LNCAP (cell line): ENCODE measurements around the gene LSP1.

Experiments used
- TF ChIP-seq, protein P1 (sequence below): fragments of 450-650 bp; IDR thresholded peaks from 2 replicates; pipeline ENCODE4 v1.5.1; 2017; ENCODE audit warnings: mild to moderate bottlenecking

Gene LSP1

DNA sequence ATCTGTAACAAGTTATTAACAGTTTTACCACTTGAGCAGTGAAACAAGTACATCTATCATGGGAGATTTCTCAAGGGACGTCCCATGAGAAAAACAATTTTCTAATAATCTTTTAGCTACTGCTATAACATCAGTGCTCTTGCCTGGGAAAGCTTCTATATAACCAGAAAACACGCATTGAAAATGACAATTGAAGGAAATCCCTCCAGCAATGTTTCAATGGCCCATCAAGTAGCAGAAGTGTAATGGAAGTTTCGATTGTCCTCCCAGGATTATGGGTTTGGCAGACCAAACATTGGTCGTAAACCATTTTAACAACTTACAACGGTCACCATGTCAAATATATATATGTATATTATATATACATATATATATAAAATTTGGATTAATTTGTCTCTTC is 46.8 kb downstream of the LSP1 start:
- TF ChIP-seq, protein P1, sequence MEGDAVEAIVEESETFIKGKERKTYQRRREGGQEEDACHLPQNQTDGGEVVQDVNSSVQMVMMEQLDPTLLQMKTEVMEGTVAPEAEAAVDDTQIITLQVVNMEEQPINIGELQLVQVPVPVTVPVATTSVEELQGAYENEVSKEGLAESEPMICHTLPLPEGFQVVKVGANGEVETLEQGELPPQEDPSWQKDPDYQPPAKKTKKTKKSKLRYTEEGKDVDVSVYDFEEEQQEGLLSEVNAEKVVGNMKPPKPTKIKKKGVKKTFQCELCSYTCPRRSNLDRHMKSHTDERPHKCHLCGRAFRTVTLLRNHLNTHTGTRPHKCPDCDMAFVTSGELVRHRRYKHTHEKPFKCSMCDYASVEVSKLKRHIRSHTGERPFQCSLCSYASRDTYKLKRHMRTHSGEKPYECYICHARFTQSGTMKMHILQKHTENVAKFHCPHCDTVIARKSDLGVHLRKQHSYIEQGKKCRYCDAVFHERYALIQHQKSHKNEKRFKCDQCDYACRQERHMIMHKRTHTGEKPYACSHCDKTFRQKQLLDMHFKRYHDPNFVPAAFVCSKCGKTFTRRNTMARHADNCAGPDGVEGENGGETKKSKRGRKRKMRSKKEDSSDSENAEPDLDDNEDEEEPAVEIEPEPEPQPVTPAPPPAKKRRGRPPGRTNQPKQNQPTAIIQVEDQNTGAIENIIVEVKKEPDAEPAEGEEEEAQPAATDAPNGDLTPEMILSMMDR, result no peak

DNA sequence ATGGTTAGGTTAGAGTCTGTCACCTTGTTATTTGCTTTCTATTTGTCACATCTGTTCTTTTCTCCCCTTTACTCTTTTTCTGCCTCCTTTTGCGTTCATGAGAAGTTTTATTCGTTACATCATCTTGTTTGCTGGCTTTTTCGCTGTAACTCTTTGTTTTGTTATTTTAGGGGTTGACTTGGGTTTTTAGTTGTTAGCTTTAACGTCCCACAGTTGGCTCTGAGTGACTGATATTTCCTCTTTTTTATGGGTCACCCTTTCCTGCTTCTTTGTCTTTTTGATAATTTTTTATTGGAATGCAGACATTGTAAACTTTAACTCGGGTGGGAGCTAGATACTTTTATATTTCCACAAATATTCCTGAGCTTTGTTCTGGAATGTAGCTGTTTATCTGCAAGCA is 53.3 kb downstream of the LSP1 start:
- TF ChIP-seq, protein P1, result no peak

DNA sequence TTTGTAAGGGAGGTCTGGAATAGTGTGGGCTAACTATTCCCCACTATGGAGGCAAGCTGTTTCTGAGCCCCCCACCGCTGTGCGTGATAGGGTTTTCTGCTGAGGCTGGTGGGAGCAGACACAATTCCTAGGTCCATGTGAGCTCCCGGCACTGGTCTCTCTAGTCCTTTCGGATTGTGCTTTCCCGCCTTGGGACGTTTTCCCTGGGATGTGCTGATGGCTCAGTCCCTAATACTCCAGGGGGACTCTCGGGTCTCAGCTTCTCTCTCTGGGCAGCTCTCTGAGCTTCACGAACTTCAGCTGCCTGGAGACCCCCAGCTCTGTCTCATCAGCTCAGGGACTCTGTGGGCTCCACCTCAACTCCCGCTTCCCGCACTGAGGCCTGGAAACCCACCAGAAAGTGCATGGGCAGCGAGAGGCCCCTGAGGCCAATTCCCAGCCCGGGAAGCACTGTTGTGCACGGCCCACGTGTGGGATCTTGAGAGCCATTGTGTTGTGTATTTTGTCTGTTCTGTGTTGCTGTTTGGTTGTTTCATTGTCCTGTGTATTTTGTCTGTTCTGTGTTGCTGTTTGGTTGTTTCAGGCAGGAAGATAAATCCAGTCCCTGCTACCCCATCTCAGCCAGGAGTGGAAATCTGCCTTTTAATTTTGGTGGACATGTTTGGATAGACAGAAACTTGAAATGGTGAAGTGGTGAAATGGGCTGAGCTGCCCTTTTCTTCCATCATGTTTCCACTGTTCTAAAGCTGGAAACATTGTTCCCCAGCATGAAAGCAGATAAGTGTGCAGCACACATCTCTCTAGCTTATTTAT is 53.9 kb downstream of the LSP1 start:
- TF ChIP-seq, protein P1, result no peak

DNA sequence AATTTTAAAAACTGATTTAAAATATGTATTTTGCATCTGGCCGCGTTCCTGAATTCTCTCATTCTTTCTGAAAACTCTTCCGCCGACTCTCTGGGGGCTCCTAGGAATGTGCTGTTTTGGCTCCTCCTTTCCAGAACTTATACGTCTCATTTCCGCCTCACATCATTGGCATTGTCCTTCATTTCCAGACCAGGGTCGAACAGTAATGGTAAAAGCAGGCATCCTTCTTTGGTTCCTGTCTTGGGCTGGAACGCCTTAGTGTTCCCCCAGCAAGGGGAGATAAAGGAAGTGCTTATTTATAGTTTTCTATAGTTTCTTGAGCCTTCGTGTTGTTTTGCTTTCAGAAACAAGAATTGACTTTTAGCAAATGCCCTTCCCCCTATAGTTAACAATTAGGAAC is 55.7 kb downstream of the LSP1 start:
- TF ChIP-seq, protein P1, result no peak

DNA sequence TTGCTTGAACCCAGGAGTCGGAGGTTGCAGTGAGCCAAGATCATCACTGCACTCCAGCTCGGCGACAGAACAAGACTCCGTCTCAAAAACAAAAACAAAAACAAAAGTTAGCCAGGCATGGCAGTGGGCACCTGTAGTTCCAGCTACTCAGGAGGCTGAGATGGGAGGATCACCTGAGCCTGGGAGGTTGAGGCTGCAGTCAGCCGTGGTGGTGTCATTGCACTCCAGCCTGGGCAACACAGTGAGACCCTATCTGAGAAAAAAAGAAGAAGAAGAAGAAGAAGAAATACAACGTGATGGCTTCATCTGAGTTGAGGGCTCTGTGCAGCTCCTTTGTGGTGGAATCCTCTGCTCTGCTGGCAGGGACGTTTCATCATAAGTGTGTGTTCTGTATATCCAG is 56.6 kb downstream of the LSP1 start:
- TF ChIP-seq, protein P1, result no peak

DNA sequence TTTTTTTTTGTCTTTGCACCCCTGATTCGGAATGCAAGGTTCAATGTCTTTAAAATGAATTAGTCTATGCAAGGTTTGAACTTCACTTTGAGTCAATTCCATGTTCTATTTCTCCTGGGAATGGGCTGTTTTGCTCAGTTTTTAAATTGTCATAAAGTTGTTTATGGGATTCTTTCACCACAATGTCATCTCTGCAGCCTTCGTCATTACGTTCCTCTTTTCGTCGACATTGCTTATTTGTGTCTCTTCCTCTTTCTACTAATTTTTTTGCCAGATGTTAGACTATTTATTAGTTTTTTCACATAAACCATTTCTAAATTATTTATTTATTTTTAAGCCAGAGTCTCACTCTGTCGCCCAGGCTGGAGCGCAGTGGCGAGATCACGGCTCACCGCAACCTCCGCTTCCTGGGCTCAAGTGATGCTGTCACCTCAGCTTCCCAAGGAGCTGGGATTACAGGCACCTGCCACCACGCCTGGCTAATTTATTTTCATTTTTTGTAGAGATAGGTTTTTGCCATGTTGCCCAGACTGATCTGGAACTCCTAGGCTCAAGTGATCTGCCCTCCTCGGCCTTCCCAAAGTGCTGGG is 59.5 kb downstream of the LSP1 start:
- TF ChIP-seq, protein P1, result no peak

DNA sequence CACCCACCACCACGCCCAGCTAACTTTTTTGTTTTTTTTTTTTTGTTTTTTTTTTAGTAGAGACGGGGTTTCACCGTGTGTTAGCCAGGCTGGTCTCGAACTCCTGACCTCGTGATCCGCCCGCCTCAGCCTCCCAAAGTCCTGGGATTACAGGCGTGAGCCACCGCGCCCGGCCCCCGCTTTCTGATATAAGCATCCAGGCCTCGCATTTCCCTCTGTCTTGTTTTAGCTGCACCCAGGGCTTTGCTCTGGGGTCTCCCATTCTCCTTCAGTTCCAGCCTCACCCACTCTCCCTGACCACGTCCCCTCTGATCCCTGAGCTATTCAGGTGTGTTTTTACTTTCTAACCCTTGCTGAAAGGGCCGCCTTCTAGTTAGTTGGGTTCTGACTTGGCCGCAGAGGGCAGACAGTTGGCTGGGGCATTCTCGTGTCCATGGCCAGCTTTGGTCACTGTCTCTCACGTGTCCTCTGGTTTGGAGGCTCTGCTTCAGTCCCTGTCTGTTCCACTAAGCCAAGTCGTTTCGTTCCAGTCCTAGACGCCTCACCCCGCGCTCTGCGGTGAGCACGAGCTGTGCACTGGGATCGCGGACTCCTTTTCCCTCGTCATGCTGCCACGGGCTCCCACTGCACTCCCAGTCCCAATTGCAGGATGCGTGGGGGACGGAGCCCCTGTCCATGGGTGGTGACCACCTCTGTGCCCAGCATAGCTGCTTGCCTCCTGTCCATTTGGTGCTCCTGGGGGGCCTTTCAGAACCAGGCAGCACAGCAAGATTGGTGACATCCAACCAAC is 60.6 kb downstream of the LSP1 start:
- TF ChIP-seq, protein P1, result no peak
